Mammary epithelial cell (primary cell): ENCODE results near the gene MAGI1.

Experiments used
- EZH2 ChIP-seq: IDR thresholded peaks from 2 replicates; pipeline ENCODE4 v1.6.1; 2012; ENCODE audit warnings: low read length, inconsistent platforms, borderline replicate concordance
- TF ChIP-seq, protein P1 (sequence below), 2 donors: IDR thresholded peaks in 1 of 2; conservative IDR thresholded peaks in 1 of 2; 2 replicates each; pipeline ENCODE4 v1.5.1; 2011 to 2012; ENCODE audit warnings: inconsistent platforms in 2 of 2, low read length in 2 of 2, mild to moderate bottlenecking in 2 of 2, control low read depth in 1 of 2, low read depth in 1 of 2; ENCODE audit not compliant: insufficient read depth in 1 of 2; ENCODE audit errors: extremely low read depth in 1 of 2

- no peak for TF ChIP-seq EZH2
- TF ChIP-seq, protein P1, sequence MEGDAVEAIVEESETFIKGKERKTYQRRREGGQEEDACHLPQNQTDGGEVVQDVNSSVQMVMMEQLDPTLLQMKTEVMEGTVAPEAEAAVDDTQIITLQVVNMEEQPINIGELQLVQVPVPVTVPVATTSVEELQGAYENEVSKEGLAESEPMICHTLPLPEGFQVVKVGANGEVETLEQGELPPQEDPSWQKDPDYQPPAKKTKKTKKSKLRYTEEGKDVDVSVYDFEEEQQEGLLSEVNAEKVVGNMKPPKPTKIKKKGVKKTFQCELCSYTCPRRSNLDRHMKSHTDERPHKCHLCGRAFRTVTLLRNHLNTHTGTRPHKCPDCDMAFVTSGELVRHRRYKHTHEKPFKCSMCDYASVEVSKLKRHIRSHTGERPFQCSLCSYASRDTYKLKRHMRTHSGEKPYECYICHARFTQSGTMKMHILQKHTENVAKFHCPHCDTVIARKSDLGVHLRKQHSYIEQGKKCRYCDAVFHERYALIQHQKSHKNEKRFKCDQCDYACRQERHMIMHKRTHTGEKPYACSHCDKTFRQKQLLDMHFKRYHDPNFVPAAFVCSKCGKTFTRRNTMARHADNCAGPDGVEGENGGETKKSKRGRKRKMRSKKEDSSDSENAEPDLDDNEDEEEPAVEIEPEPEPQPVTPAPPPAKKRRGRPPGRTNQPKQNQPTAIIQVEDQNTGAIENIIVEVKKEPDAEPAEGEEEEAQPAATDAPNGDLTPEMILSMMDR (conservative IDR thresholded peaks at IDR 0.05 in 1 of 2, IDR thresholded peaks at IDR 0.05 in 1 of 2; ENCODE audit: extremely low read depth in 1 of 2, insufficient read depth in 1 of 2, low read depth in 1 of 2, low read length in 2 of 2) = no peak
Observed at GRCh38 chr3:65836047-65836446, 202.7 kb downstream of the MAGI1 start.
